H9 (cell line): Measurements from ENCODE around the gene PLK1. TPM values are rescaled to one million over a fixed set of nuclear protein-coding genes. Genes with fewer than 3 reads are reported as not detected.

ENCODE experiments used
- DNase-seq: peaks from one replicate; pipeline ENCODE4 v3.0.0-alpha.2; 2017
- H2AFZ ChIP-seq: one replicate; pipeline ENCODE4 v1.6.1; 2013; ENCODE audit warnings: mild to moderate bottlenecking, low read length, control low read depth, moderate library complexity
- H2AK5ac ChIP-seq: 2 replicates; pipeline ENCODE4 v1.6.1; 2013; ENCODE audit warnings: low read length, control low read depth, mixed read lengths; ENCODE audit not compliant: insufficient read length
- H2BK120ac ChIP-seq: one replicate; pipeline ENCODE4 v1.6.1; 2013; ENCODE audit warnings: low read depth, mild to moderate bottlenecking, low read length, control low read depth, inconsistent platforms; ENCODE audit not compliant: poor library complexity, severe bottlenecking
- H2BK12ac ChIP-seq: 2 replicates; pipeline ENCODE4 v1.6.1; 2013; ENCODE audit warnings: low read length, control low read depth, mixed read lengths, low read depth; ENCODE audit not compliant: insufficient read length
- H2BK15ac ChIP-seq: 2 replicates; pipeline ENCODE4 v1.6.1; 2013; ENCODE audit warnings: low read depth, low read length, control low read depth
- H2BK20ac ChIP-seq: one replicate; pipeline ENCODE4 v1.6.1; 2013; ENCODE audit warnings: low read depth, mild to moderate bottlenecking, low read length, control low read depth, inconsistent platforms; ENCODE audit not compliant: poor library complexity, severe bottlenecking
- H2BK5ac ChIP-seq: 2 replicates; pipeline ENCODE4 v1.6.1; 2013; ENCODE audit warnings: low read length, control low read depth, mixed read lengths; ENCODE audit not compliant: insufficient read length
- H3K14ac ChIP-seq: 2 replicates; pipeline ENCODE4 v1.6.1; 2013; ENCODE audit warnings: low read length, control low read depth; ENCODE audit not compliant: insufficient read depth
- H3K18ac ChIP-seq: 2 replicates; pipeline ENCODE4 v1.6.1; 2013; ENCODE audit warnings: low read depth, mild to moderate bottlenecking, mixed read lengths, low read length, control low read depth; ENCODE audit not compliant: insufficient read length
- H3K23ac ChIP-seq: 2 replicates; pipeline ENCODE4 v1.6.1; 2013; ENCODE audit warnings: low read length, control low read depth, mixed read lengths, low read depth; ENCODE audit not compliant: insufficient read length
- H3K23me2 ChIP-seq: 2 replicates; pipeline ENCODE4 v1.6.1; 2013; ENCODE audit warnings: low read depth, mild to moderate bottlenecking, mixed read lengths, low read length, control low read depth; ENCODE audit not compliant: insufficient read length, poor library complexity, severe bottlenecking
- H3K27ac ChIP-seq: 2 replicates; pipeline ENCODE4 v1.5.1; 2013; ENCODE audit warnings: low read length, control low read depth, mixed read lengths, low read depth; ENCODE audit not compliant: insufficient read length
- H3K27me3 ChIP-seq: 2 replicates; pipeline ENCODE4 v1.6.1; 2013; ENCODE audit warnings: low read length, control low read depth, inconsistent platforms; ENCODE audit not compliant: insufficient read depth
- H3K4ac ChIP-seq: 2 replicates; pipeline ENCODE4 v1.6.1; 2013; ENCODE audit warnings: low read depth, mild to moderate bottlenecking, control low read depth, inconsistent platforms, low read length, moderate library complexity
- H3K4me1 ChIP-seq: 2 replicates; pipeline ENCODE4 v1.6.1; 2013; ENCODE audit warnings: low read length, control low read depth, inconsistent platforms; ENCODE audit not compliant: insufficient read depth
- H3K4me2 ChIP-seq: 2 replicates; pipeline ENCODE4 v1.6.1; 2013; ENCODE audit warnings: low read length, control low read depth, mixed read lengths; ENCODE audit not compliant: insufficient read length, insufficient read depth
- H3K56ac ChIP-seq: 2 replicates; pipeline ENCODE4 v1.6.1; 2013; ENCODE audit warnings: low read depth, mild to moderate bottlenecking, mixed read lengths, low read length, control low read depth; ENCODE audit not compliant: insufficient read length
- H3K79me1 ChIP-seq: 2 replicates; pipeline ENCODE4 v1.6.1; 2013; ENCODE audit warnings: low read depth, mild to moderate bottlenecking, moderate library complexity, low read length, control low read depth, inconsistent platforms; ENCODE audit not compliant: insufficient read depth, poor library complexity, severe bottlenecking
- H3K79me2 ChIP-seq: 2 replicates; pipeline ENCODE4 v1.6.1; 2013; ENCODE audit warnings: low read length, control low read depth, inconsistent platforms; ENCODE audit not compliant: insufficient read depth
- H3K9ac ChIP-seq: 2 replicates; pipeline ENCODE4 v1.6.1; 2013; ENCODE audit warnings: low read length, control low read depth, mixed read lengths; ENCODE audit not compliant: insufficient read length; ENCODE audit errors: extremely low read depth
- H3K9me3 ChIP-seq: one replicate; pipeline ENCODE4 v1.6.1; 2013; ENCODE audit warnings: low read depth, low read length, inconsistent platforms; ENCODE audit not compliant: control insufficient read depth
- H3T11ph ChIP-seq: one replicate; pipeline ENCODE4 v1.6.1; 2013; ENCODE audit warnings: mild to moderate bottlenecking, low read length, control low read depth, inconsistent platforms
- H4K20me1 ChIP-seq: one replicate; pipeline ENCODE4 v1.6.1; 2013; ENCODE audit not compliant: control insufficient read depth, insufficient read length, insufficient read depth
- H4K5ac ChIP-seq: 2 replicates; pipeline ENCODE4 v1.6.1; 2013; ENCODE audit warnings: low read depth, mild to moderate bottlenecking, mixed read lengths, low read length, control low read depth; ENCODE audit not compliant: insufficient read length
- H4K8ac ChIP-seq: replicated peaks from 2 replicates; pipeline ENCODE4 v1.6.1; 2013; ENCODE audit warnings: low read length, control low read depth, mixed read lengths, low read depth; ENCODE audit not compliant: insufficient read length
- H4K91ac ChIP-seq: 2 replicates; pipeline ENCODE4 v1.6.1; 2013; ENCODE audit warnings: low read depth, mild to moderate bottlenecking, moderate library complexity, mixed read lengths, low read length, control low read depth; ENCODE audit not compliant: insufficient read length
- H3K27ac Mint-ChIP-seq, 3 experiments: 2 replicates in 2 of 3; 3 replicates in 1 of 3; pipeline ENCODE4 v1.8.0; 2020 to 2021; ENCODE audit warnings: mixed read lengths in 3 of 3, mild to moderate bottlenecking in 1 of 3, moderate library complexity in 1 of 3
- H3K27me3 Mint-ChIP-seq: 2 replicates; pipeline ENCODE4 v1.8.0; 2021; ENCODE audit warnings: low read depth, mild to moderate bottlenecking, moderate library complexity, mixed read lengths
- H3K36me3 Mint-ChIP-seq, 3 experiments: 2 replicates in 2 of 3; 3 replicates in 1 of 3; pipeline ENCODE4 v1.8.0; 2020 to 2021; ENCODE audit warnings: low read depth in 3 of 3, mixed read lengths in 3 of 3; ENCODE audit not compliant: insufficient read depth in 1 of 3
- H3K4me1 Mint-ChIP-seq, 2 experiments: 2 replicates each; pipeline ENCODE4 v1.8.0; 2020; ENCODE audit warnings: mixed read lengths in 2 of 2
- H3K4me3 Mint-ChIP-seq, 2 experiments: 2 replicates in 1 of 2; 3 replicates in 1 of 2; pipeline ENCODE4 v1.8.0; 2020 to 2021; ENCODE audit warnings: mild to moderate bottlenecking in 2 of 2, mixed read lengths in 2 of 2, moderate library complexity in 1 of 2
- H3K9me3 Mint-ChIP-seq, 2 experiments: 2 replicates in 1 of 2; 3 replicates in 1 of 2; pipeline ENCODE4 v1.8.0; 2020; ENCODE audit warnings: mild to moderate bottlenecking in 2 of 2, mixed read lengths in 2 of 2, moderate library complexity in 1 of 2
- WGBS: extraction: QIAGEN DNeasy Blood & Tissue Kit; methylation state at CpG from one replicate; pipeline ENCODE4 v1.1.7; 2013; ENCODE audit warnings: missing lambda C conversion rate, low lambda C conversion rate, mixed read lengths; ENCODE audit not compliant: insufficient read length; ENCODE audit errors: extremely low coverage; 5-methylcytosine and 5-hydroxymethylcytosine counted together
- total RNA-seq: library from RNA; stranded (reverse); gene quantifications from 2 replicates; pipeline ENCODE4 v1.2.1, GENCODE V29; 2021
- TF ChIP-seq, protein P1 (sequence below): fragments of 200-600 bp; sonication (generic); conservative IDR thresholded peaks from 3 replicates; pipeline ENCODE4 v1.8.0; 2021; ENCODE audit warnings: antibody characterized with exemption, mild to moderate bottlenecking

PLK1 gene
- total RNA-seq, 1 experiment from 2014 or later: 140 TPM

GRCh38 chr16:23687034-23687808 is 8.5 kb downstream of the PLK1 start:
- no peaks in the 10 kb centered on the region for H3K4me1 Mint-ChIP-seq
- peak overlapping the region in 2 of 3 experiments; percentile 68 to 70; a peak in 3 of 7 replicates for H3K27ac Mint-ChIP-seq

More at GRCh38 chr16:23687034-23687808, 8.5 kb downstream of the PLK1 start:
- WGBS: no CpG with 5 or more reads among the region's 16 CpGs
- Mint-ChIP-seq H3K9me3 (no peaks in the 10 kb centered on the region), H3K36me3 (peaks cover 59 to 93% (median 89%) of the 10 kb centered on the region in 3 experiments), H3K4me3 (no peak overlapping the region), H3K27me3 (no peaks in the 10 kb centered on the region)
- Histone ChIP-seq H3K23ac (no peak overlapping the region), H3K4ac (no peak overlapping the region), H2BK120ac (no peak overlapping the region), H3K9ac (no peak overlapping the region), H3T11ph (no peak overlapping the region), H3K14ac (no peak overlapping the region), H3K79me2 (no peaks in the 10 kb centered on the region), H2BK20ac (no peak overlapping the region), H2AFZ (no peak overlapping the region), H3K23me2 (no peaks in the 10 kb centered on the region), H4K91ac (no peak overlapping the region), H2BK15ac (no peak overlapping the region), H2AK5ac (no peak overlapping the region), H3K4me1 (no peaks in the 10 kb centered on the region), H4K20me1 (no peaks in the 10 kb centered on the region), H3K56ac (no peak overlapping the region), H3K79me1 (no peaks in the 10 kb centered on the region), H3K4me2 (no peak overlapping the region), H3K9me3 (no peaks in the 10 kb centered on the region), H4K8ac (no peak overlapping the region), H3K27me3 (no peaks in the 10 kb centered on the region), H3K27ac (no peak overlapping the region), H2BK12ac (no peak overlapping the region), H3K18ac (no peak overlapping the region), H2BK5ac (no peak overlapping the region), H4K5ac (no peak overlapping the region)
- DNase-seq: no peak
- TF ChIP-seq, protein P1, sequence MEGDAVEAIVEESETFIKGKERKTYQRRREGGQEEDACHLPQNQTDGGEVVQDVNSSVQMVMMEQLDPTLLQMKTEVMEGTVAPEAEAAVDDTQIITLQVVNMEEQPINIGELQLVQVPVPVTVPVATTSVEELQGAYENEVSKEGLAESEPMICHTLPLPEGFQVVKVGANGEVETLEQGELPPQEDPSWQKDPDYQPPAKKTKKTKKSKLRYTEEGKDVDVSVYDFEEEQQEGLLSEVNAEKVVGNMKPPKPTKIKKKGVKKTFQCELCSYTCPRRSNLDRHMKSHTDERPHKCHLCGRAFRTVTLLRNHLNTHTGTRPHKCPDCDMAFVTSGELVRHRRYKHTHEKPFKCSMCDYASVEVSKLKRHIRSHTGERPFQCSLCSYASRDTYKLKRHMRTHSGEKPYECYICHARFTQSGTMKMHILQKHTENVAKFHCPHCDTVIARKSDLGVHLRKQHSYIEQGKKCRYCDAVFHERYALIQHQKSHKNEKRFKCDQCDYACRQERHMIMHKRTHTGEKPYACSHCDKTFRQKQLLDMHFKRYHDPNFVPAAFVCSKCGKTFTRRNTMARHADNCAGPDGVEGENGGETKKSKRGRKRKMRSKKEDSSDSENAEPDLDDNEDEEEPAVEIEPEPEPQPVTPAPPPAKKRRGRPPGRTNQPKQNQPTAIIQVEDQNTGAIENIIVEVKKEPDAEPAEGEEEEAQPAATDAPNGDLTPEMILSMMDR: no peak
